Measurements from ENCODE around the gene P4HA3.

P4HA3 gene

GRCh38 chr11:74255741-74256375, 55.6 kb downstream of the P4HA3 start:
- TF ChIP-seq POU6F1 (CRISPR knock-in tag; IDR thresholded peaks at IDR 0.05; ENCODE audit: borderline replicate concordance, low read depth) (no peak), ARNTL (CRISPR knock-in tag; IDR thresholded peaks at IDR 0.05; ENCODE audit: borderline replicate concordance, low read depth) (no peak), ZC3H10 (CRISPR knock-in tag; IDR thresholded peaks at IDR 0.05) (no peak), SNAI2 (CRISPR knock-in tag; IDR thresholded peaks at IDR 0.05) (no peak), PATZ1 (CRISPR knock-in tag; IDR thresholded peaks at IDR 0.05; ENCODE audit: borderline replicate concordance) (no peak), BACH2 (CRISPR knock-in tag; IDR thresholded peaks at IDR 0.05; ENCODE audit: borderline replicate concordance) (no peak), ZFP30 (CRISPR knock-in tag; IDR thresholded peaks at IDR 0.05) (no peak)
- peak; percentile 75 for ATAC-seq

- no peak for ATAC-seq
- TF ChIP-seq ESRRG (CRISPR knock-in tag; IDR thresholded peaks at IDR 0.05) (no peak), TCF4 (CRISPR knock-in tag; IDR thresholded peaks at IDR 0.05; ENCODE audit: borderline replicate concordance) (no peak), ISL1 (CRISPR knock-in tag; IDR thresholded peaks at IDR 0.05) (no peak), ZC3H10 (CRISPR knock-in tag; IDR thresholded peaks at IDR 0.05) (no peak), CSDC2 (CRISPR knock-in tag; IDR thresholded peaks at IDR 0.05) (no peak), ARNTL (CRISPR knock-in tag; IDR thresholded peaks at IDR 0.05; ENCODE audit: borderline replicate concordance, low read depth) (no peak), SNAI2 (CRISPR knock-in tag; IDR thresholded peaks at IDR 0.05) (no peak), ZNF70 (CRISPR knock-in tag; IDR thresholded peaks at IDR 0.05) (no peak), CSRNP3 (CRISPR knock-in tag; IDR thresholded peaks at IDR 0.05) (no peak), POU6F1 (CRISPR knock-in tag; IDR thresholded peaks at IDR 0.05; ENCODE audit: borderline replicate concordance, low read depth) (no peak), PPARA (CRISPR knock-in tag; IDR thresholded peaks at IDR 0.05; ENCODE audit: borderline replicate concordance) (no peak), ZFP3 (CRISPR knock-in tag; IDR thresholded peaks at IDR 0.05) (no peak), GLIS3 (CRISPR knock-in tag; IDR thresholded peaks at IDR 0.05) (no peak)
These were observed 58.1 kb downstream of the P4HA3 start for GRCh38 chr11:74253361-74253760.

- TF ChIP-seq GLIS3 (CRISPR knock-in tag; IDR thresholded peaks at IDR 0.05), result no peak
- no peak for TF ChIP-seq CSRNP3 (CRISPR knock-in tag; IDR thresholded peaks at IDR 0.05)
- ATAC-seq, result no peak
These were observed 61.9 kb downstream of the P4HA3 start for GRCh38 chr11:74249496-74249895.

- no peak for TF ChIP-seq OSR1 (CRISPR knock-in tag; IDR thresholded peaks at IDR 0.05)
- no peak for TF ChIP-seq SNAI2 (CRISPR knock-in tag; IDR thresholded peaks at IDR 0.05)
- TF ChIP-seq RARB (CRISPR knock-in tag; IDR thresholded peaks at IDR 0.05), result no peak
- TF ChIP-seq ARNTL (CRISPR knock-in tag; IDR thresholded peaks at IDR 0.05; ENCODE audit: borderline replicate concordance, low read depth), result no peak
- TF ChIP-seq PPARA (CRISPR knock-in tag; IDR thresholded peaks at IDR 0.05; ENCODE audit: borderline replicate concordance), result no peak
- TF ChIP-seq ZFP30 (CRISPR knock-in tag; IDR thresholded peaks at IDR 0.05), result no peak
- no peak for ATAC-seq
These were observed 63.0 kb downstream of the P4HA3 start for GRCh38 chr11:74248469-74248868.
